Mesothelial cell of epicardium (in vitro differentiated cells): ENCODE data around the gene FIS1. TPM values are rescaled to one million over a fixed set of nuclear protein-coding genes. Genes with fewer than 3 reads are reported as not detected.
"Not testable (repeated sequence)": the region's sequence is repeated elsewhere in the genome, so short reads cannot be mapped to it uniquely, and the experiment has no call there.

Source experiments
- DNase-seq, 2 experiments: peaks; one replicate each; pipeline ENCODE4 v3.0.0; 2021; ENCODE audit warnings: low spot score in 2 of 2; ENCODE audit not compliant: unreplicated experiment in 2 of 2
- H3K27ac Mint-ChIP-seq: 2 replicates; pipeline ENCODE4 v1.8.0; 2021; ENCODE audit warnings: mixed read lengths
- H3K27me3 Mint-ChIP-seq: 2 replicates; pipeline ENCODE4 v1.8.0; 2021; ENCODE audit warnings: low read depth, mixed read lengths
- H3K36me3 Mint-ChIP-seq: 2 replicates; pipeline ENCODE4 v1.8.0; 2021; ENCODE audit warnings: mixed read lengths
- H3K4me1 Mint-ChIP-seq: 2 replicates; pipeline ENCODE4 v1.8.0; 2021; ENCODE audit warnings: mixed read lengths
- H3K4me3 Mint-ChIP-seq: 2 replicates; pipeline ENCODE4 v1.8.0; 2021; ENCODE audit warnings: mild to moderate bottlenecking, moderate library complexity, mixed read lengths
- H3K9me3 Mint-ChIP-seq: 2 replicates; pipeline ENCODE4 v1.8.0; 2021; ENCODE audit warnings: mixed read lengths
- CTCF ChIP-seq: fragments of 200-600 bp; sonication (generic); IDR thresholded peaks from one replicate; pipeline ENCODE4 v1.5.0; 2021; ENCODE audit warnings: antibody characterized with exemption; ENCODE audit not compliant: unreplicated experiment
- total RNA-seq: library from RNA; stranded (reverse); gene quantifications from 3 replicates; pipeline ENCODE4 v1.2.1, GENCODE V29; 2021

Gene FIS1
- total RNA-seq, 1 donor from 2014 or later = 134 TPM

- Mint-ChIP-seq H3K9me3 (no peaks in the 10 kb centered on the region), H3K4me1 (peaks cover 2% of the 10 kb centered on the region), H3K4me3 (no peak overlapping the region), H3K27ac (no peak overlapping the region), H3K36me3 (no peaks in the 10 kb centered on the region), H3K27me3 (peaks cover 56% of the 10 kb centered on the region)
- no peak for DNase-seq
- no peak for TF ChIP-seq CTCF
These were observed 44.4 kb downstream of the FIS1 start for GRCh38 chr7:101200504-101200861.

- H3K36me3 Mint-ChIP-seq, H3K9me3 Mint-ChIP-seq, H3K27ac Mint-ChIP-seq, H3K4me3 Mint-ChIP-seq, DNase-seq, H3K4me1 Mint-ChIP-seq: not testable (repeated sequence)
- H3K27me3 Mint-ChIP-seq = peaks cover 54% of the 10 kb centered on the region
These were observed 45.4 kb downstream of the FIS1 start for GRCh38 chr7:101199522-101199921.

- Mint-ChIP-seq H3K27me3 (peaks cover 44% of the 10 kb centered on the region), H3K4me1 (peaks cover 2% of the 10 kb centered on the region), H3K36me3 (no peaks in the 10 kb centered on the region), H3K9me3 (no peaks in the 10 kb centered on the region), H3K4me3 (no peak overlapping the region), H3K27ac (no peak overlapping the region)
- DNase-seq = no peak
- no peak for TF ChIP-seq CTCF
These were observed 46.4 kb downstream of the FIS1 start for GRCh38 chr7:101198476-101198875.

- no peaks in the 10 kb centered on the region for H3K36me3 Mint-ChIP-seq
- TF ChIP-seq CTCF = no peak
- no peak overlapping the region for H3K4me3 Mint-ChIP-seq
- no peak overlapping the region for H3K27ac Mint-ChIP-seq
- peaks cover 39% of the 10 kb centered on the region for H3K27me3 Mint-ChIP-seq
- DNase-seq = no peak
- H3K9me3 Mint-ChIP-seq = no peaks in the 10 kb centered on the region
- H3K4me1 Mint-ChIP-seq = peaks cover 2% of the 10 kb centered on the region
These were observed 46.9 kb downstream of the FIS1 start for GRCh38 chr7:101197991-101198390.

GRCh38 chr7:101195884-101196283, 49.0 kb downstream of the FIS1 start:
- no peaks in the 10 kb centered on the region for H3K36me3 Mint-ChIP-seq
- H3K4me1 Mint-ChIP-seq = peaks cover under 1% of the 10 kb centered on the region
- no peaks in the 10 kb centered on the region for H3K9me3 Mint-ChIP-seq
- no peak overlapping the region for H3K4me3 Mint-ChIP-seq
- peaks cover 23% of the 10 kb centered on the region for H3K27me3 Mint-ChIP-seq
- H3K27ac Mint-ChIP-seq = no peak overlapping the region
- DNase-seq = no peak
- no peak for TF ChIP-seq CTCF

Other genes with a start within 250 kb of the FIS1 start
- gene MUC17, start 225.0 kb downstream of the FIS1 start, total RNA-seq = not detected in 3 replicates
- gene TRIM56, start 159.6 kb downstream of the FIS1 start, total RNA-seq = 33.6 to 40.1 TPM (median 39.6 TPM) in 3 replicates
- gene SERPINE1, start 118.0 kb downstream of the FIS1 start, total RNA-seq = 11.4 to 15.1 TPM (median 14.2 TPM) in 3 replicates
- 57.4 to 63.4 TPM (median 61.5 TPM) in 3 replicates for gene AP1S1, start 90.6 kb downstream of the FIS1 start, total RNA-seq
- 0.35 to 0.38 TPM (median 0.36 TPM) in 3 replicates for gene VGF, start 79.5 kb downstream of the FIS1 start, total RNA-seq
- not detected in 3 replicates for gene NAT16, start 64.8 kb downstream of the FIS1 start, total RNA-seq
- not detected in 3 replicates for gene MOGAT3, start 44.0 kb downstream of the FIS1 start, total RNA-seq
- gene PLOD3, start 27.5 kb downstream of the FIS1 start, total RNA-seq = 65.8 to 66.9 TPM (median 66.4 TPM) in 3 replicates
- gene ZNHIT1, start 26.9 kb downstream of the FIS1 start, total RNA-seq = 52.8 to 57.7 TPM (median 54.9 TPM) in 3 replicates
- 17.1 to 19.5 TPM (median 18.1 TPM) in 3 replicates for gene CLDN15, start 7.3 kb downstream of the FIS1 start, total RNA-seq
- 34.4 to 35.0 TPM (median 34.9 TPM) in 3 replicates for gene IFT22, start 76.7 kb upstream of the FIS1 start, total RNA-seq
- gene COL26A1, start 117.8 kb upstream of the FIS1 start, total RNA-seq = 105 to 110 TPM (median 109 TPM) in 3 replicates